ENCODE results near the gene HLTF. TPM values are rescaled to one million over a fixed set of nuclear protein-coding genes. Genes with fewer than 3 reads are reported as not detected.

Gene HLTF
- total RNA-seq, 1 experiment from 2014 or later = 73.4 TPM

DNA sequence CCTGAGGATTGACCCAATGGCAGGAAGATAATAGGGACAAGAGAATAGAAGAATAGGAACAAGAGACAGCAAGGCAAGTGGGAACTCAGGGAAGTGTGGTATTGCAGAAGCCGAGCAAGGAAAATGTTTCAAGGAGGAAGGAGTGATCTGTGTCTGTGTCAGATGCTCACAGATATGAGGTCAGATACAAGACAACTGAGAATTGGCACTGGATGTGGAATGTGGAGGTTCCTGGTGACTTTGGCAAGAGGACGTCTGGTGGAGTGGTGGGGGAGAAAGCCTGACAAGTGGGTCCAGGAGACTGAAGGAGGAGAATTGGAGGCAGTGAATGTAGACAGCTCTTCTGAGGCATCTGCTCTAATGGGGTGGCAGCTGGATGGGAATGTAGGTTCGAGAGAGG lies 70.9 kb downstream of the HLTF start:
- ChIA-PET POLR2A (no interaction called here), CTCF (interaction anchor here (0.7 kb wide), 1 partner anchor 262 kb away, joined by 3 read pairs; no protein-coding TSS in a partner anchor), RAD21 (ENCODE audit: low non-redundant PET in 1 of 2, low total read pairs in 2 of 2, uncharacterized antibody in 2 of 2, unreplicated experiment in 2 of 2) (no interaction called here)
- Histone ChIP-seq H3K4me2 (ENCODE audit: low read length) (no peak overlapping the region), H3K4me3 (replicated peaks in 1 of 2; ENCODE audit: low read depth in 1 of 2, low read length in 2 of 2) (no peak overlapping the region), H3K27ac (ENCODE audit: low read depth, low read length) (no peak overlapping the region), H3K9me3 (ENCODE audit: control insufficient read depth in 1 of 2, insufficient read depth in 1 of 2, low read depth in 1 of 2, low read length in 2 of 2) (no peaks in the 10 kb centered on the region), H2AFZ (ENCODE audit: low read depth, low read length, poor library complexity, severe bottlenecking) (no peak overlapping the region), H3K36me3 (ENCODE audit: control insufficient read depth in 1 of 2, insufficient read depth in 2 of 2, low read length in 2 of 2) (no peaks in the 10 kb centered on the region), H3K27me3 (ENCODE audit: insufficient read depth, low read length) (no peaks in the 10 kb centered on the region), H3K9me2 (ENCODE audit: insufficient read depth) (no peaks in the 10 kb centered on the region), H3K9ac (ENCODE audit: low read length) (no peak overlapping the region), H3K79me2 (ENCODE audit: insufficient read depth, low read length) (no peaks in the 10 kb centered on the region), H3K4me1 (ENCODE audit: control insufficient read depth in 1 of 2, insufficient read depth in 2 of 2, low read length in 2 of 2) (no peaks in the 10 kb centered on the region), H4K20me1 (ENCODE audit: insufficient read depth) (no peaks in the 10 kb centered on the region)
- no TSS peak for BruUV-seq (replicated peaks)
- ATAC-seq (no peak), DNase-seq (ENCODE audit: low read depth, low spot score) (no peak)
- no peak for TF ChIP-seq FOSL1 (IDR thresholded peaks at IDR 0.05; ENCODE audit: low read depth)
- intact Hi-C loops (cut with micrococcal nuclease) = no loop called here

DNA sequence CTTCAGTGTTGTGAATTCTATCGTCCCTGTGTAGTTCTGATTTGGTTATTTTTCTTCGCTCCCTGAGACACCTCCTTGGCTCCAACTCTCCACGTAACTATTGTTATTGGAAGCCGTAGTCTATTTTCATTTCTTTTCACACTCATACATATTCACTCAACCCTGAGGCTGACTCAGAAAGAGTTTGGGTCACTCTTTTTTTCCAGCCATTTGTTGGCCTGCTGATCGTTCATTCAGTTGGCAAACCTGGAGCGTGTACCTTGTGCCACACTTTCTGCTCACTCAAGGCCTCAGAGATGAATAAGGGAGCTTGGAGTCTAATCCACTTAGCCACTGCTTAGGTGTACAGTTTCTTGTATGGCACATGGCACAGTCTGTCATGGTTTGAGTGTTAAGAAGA lies 72.6 kb downstream of the HLTF start:
- Histone ChIP-seq H3K4me1 (ENCODE audit: control insufficient read depth in 1 of 2, insufficient read depth in 2 of 2, low read length in 2 of 2) (no peaks in the 10 kb centered on the region), H3K9me2 (ENCODE audit: insufficient read depth) (no peaks in the 10 kb centered on the region), H3K36me3 (ENCODE audit: control insufficient read depth in 1 of 2, insufficient read depth in 2 of 2, low read length in 2 of 2) (peaks cover 2 to 4% of the 10 kb centered on the region in 2 experiments; a peak in 1 of 4 replicates), H3K79me2 (ENCODE audit: insufficient read depth, low read length) (no peaks in the 10 kb centered on the region), H3K9ac (ENCODE audit: low read length) (no peak overlapping the region), H3K4me2 (ENCODE audit: low read length) (no peak overlapping the region), H3K4me3 (replicated peaks in 1 of 2; ENCODE audit: low read depth in 1 of 2, low read length in 2 of 2) (no peak overlapping the region), H3K9me3 (ENCODE audit: control insufficient read depth in 1 of 2, insufficient read depth in 1 of 2, low read depth in 1 of 2, low read length in 2 of 2) (no peaks in the 10 kb centered on the region), H3K27ac (ENCODE audit: low read depth, low read length) (no peak overlapping the region), H3K27me3 (ENCODE audit: insufficient read depth, low read length) (no peaks in the 10 kb centered on the region), H4K20me1 (ENCODE audit: insufficient read depth) (no peaks in the 10 kb centered on the region), H2AFZ (ENCODE audit: low read depth, low read length, poor library complexity, severe bottlenecking) (no peak overlapping the region)
- CTCF ChIA-PET = no interaction called here
- ATAC-seq (no peak), DNase-seq (ENCODE audit: low read depth, low spot score) (no peak)
- intact Hi-C loops (cut with micrococcal nuclease) = no loop called here
- POLR2A ChIA-PET = no interaction called here
- no TSS peak for BruUV-seq (replicated peaks)
- RAD21 ChIA-PET (ENCODE audit: low non-redundant PET in 1 of 2, low total read pairs in 2 of 2, uncharacterized antibody in 2 of 2, unreplicated experiment in 2 of 2) = no interaction called here
- TF ChIP-seq YY1 (IDR thresholded peaks at IDR 0.05; ENCODE audit: extremely low read depth, insufficient replicate concordance, low read depth, low read length) (no peak), SIN3A (IDR thresholded peaks at IDR 0.05; ENCODE audit: low read depth) (no peak), FOSL1 (IDR thresholded peaks at IDR 0.05; ENCODE audit: low read depth) (no peak), EZH2phosphoT487 (IDR thresholded peaks at IDR 0.05; ENCODE audit: borderline replicate concordance) (no peak), ELF1 (IDR thresholded peaks at IDR 0.05; ENCODE audit: borderline replicate concordance, low read depth) (no peak), EZH2 (IDR thresholded peaks at IDR 0.05) (no peak), EGR1 (IDR thresholded peaks at IDR 0.05; ENCODE audit: low read depth) (no peak), CBX3 (IDR thresholded peaks at IDR 0.05; ENCODE audit: low read depth) (no peak), POLR2A (IDR thresholded peaks at IDR 0.05; ENCODE audit: borderline replicate concordance, extremely low read depth, insufficient read depth, insufficient read length) (no peak), ZNF274 (IDR thresholded peaks at IDR 0.05; ENCODE audit: low read depth, low read length) (no peak), CEBPB (IDR thresholded peaks at IDR 0.05; ENCODE audit: low read depth) (no peak), RAD21 (IDR thresholded peaks at IDR 0.05; ENCODE audit: low read depth) (no peak), TCF7L2 (IDR thresholded peaks at IDR 0.05; ENCODE audit: borderline replicate concordance, extremely low read depth, insufficient read depth, insufficient read length) (no peak)
- TF ChIP-seq, protein P1, sequence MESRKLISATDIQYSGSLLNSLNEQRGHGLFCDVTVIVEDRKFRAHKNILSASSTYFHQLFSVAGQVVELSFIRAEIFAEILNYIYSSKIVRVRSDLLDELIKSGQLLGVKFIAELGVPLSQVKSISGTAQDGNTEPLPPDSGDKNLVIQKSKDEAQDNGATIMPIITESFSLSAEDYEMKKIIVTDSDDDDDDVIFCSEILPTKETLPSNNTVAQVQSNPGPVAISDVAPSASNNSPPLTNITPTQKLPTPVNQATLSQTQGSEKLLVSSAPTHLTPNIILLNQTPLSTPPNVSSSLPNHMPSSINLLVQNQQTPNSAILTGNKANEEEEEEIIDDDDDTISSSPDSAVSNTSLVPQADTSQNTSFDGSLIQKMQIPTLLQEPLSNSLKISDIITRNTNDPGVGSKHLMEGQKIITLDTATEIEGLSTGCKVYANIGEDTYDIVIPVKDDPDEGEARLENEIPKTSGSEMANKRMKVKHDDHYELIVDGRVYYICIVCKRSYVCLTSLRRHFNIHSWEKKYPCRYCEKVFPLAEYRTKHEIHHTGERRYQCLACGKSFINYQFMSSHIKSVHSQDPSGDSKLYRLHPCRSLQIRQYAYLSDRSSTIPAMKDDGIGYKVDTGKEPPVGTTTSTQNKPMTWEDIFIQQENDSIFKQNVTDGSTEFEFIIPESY (IDR thresholded peaks at IDR 0.05; ENCODE audit: extremely low read depth, insufficient replicate concordance, low read length) = no peak
- TF ChIP-seq, protein P2, sequence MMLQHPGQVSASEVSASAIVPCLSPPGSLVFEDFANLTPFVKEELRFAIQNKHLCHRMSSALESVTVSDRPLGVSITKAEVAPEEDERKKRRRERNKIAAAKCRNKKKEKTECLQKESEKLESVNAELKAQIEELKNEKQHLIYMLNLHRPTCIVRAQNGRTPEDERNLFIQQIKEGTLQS (IDR thresholded peaks at IDR 0.05) = no peak
- TF ChIP-seq, protein P3, sequence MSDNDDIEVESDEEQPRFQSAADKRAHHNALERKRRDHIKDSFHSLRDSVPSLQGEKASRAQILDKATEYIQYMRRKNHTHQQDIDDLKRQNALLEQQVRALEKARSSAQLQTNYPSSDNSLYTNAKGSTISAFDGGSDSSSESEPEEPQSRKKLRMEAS (IDR thresholded peaks at IDR 0.05) = no peak

All from HCT116 (cell line).